K562 (cell line): ENCODE measurements around the gene KIF20B.

Experiments
- CREB3 ChIP-seq: fragments of 450-650 bp; conservative IDR thresholded peaks from 2 replicates; pipeline ENCODE4 v1.6.1; 2016; ENCODE audit warnings: missing genetic modification characterization, low read depth, mild to moderate bottlenecking, missing compliant biosample characterization, moderate library complexity
- CTCF ChIP-seq, 3 experiments: IDR thresholded peaks in 2 of 3; conservative IDR thresholded peaks in 1 of 3; 2 replicates each; pipeline ENCODE4 v1.5.1; 2011 to 2012; ENCODE audit warnings: low read length in 3 of 3, mild to moderate bottlenecking in 3 of 3, control low read depth in 2 of 3, improper control_type of control experiment in 1 of 3, inconsistent platforms in 1 of 3, low read depth in 1 of 3, mixed read lengths in 1 of 3, moderate library complexity in 1 of 3; ENCODE audit not compliant: insufficient read depth in 2 of 3

DNA sequence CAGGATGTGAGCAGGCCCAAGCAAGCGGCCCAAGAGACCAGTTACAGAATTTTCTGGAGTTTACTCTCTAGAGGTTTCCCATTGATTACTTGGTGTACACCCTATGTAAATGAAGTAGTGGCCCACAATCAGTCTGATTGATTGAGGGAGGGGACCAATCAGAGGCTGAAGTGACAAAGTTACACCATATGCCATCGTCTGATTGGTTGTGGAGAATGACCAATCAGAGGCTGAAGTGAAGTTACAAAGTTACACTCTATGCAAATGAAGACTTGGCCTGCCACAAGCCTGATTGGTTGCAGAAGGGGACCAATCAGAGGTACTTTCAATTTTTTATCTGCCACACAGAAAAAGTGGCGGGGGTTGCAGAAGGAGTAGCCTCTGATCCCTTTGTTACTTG, 83.7 kb downstream of the KIF20B start:
- TF ChIP-seq CREB3 (tag) (no peak), CTCF (IDR thresholded peaks at IDR 0.05 in 2 of 3, conservative IDR thresholded peaks at IDR 0.05 in 1 of 3; ENCODE audit: insufficient read depth in 2 of 3, low read depth in 1 of 3, low read length in 3 of 3) (no peak)
